PC-9 (cell line): ENCODE measurements around the gene PNKP. TPM values are rescaled to one million over a fixed set of nuclear protein-coding genes. Genes with fewer than 3 reads are reported as not detected.
A peak's percentile ranks its signal among the peaks of the same experiment; 100 is the strongest.

Experiments
- BruUV-seq: library from RNA; stranded (reverse); fragments of 400-500 nt; replicated peaks from 2 replicates; lab custom pipeline; 2021; lab: Mats Ljungman, UMichigan
- CTCF ChIA-PET: fragments of 300-600 bp; sonication (Branson Sonifier 250); formaldehyde crosslinking; loops from one replicate; lab custom pipeline; 2022; ENCODE audit warnings: antibody characterized with exemption; lab: Charles Lee
- POLR2A ChIA-PET: fragments of 300-600 bp; sonication (Branson Sonifier 250); formaldehyde crosslinking; loops from one replicate; lab custom pipeline; 2022; ENCODE audit warnings: antibody characterized with exemption; ENCODE audit not compliant: unreplicated experiment; lab: Charles Lee
- DNase-seq, 2 experiments: peaks; one replicate each; pipeline versions ENCODE4 v3.0.0 to v3.0.0-alpha.2; 2015 to 2022; ENCODE audit warnings: mixed read lengths in 1 of 2
- H2AFZ ChIP-seq: fragments of 200-600 bp; sonication (generic); 2 replicates; pipeline ENCODE4 v1.8.1; 2017; ENCODE audit warnings: antibody characterized with exemption
- H3F3A ChIP-seq: fragments of 200-600 bp; sonication (generic); 2 replicates; pipeline ENCODE4 v1.8.1; 2017; ENCODE audit warnings: antibody characterized with exemption, mild to moderate bottlenecking, low read depth; ENCODE audit not compliant: insufficient read depth
- H3K27ac ChIP-seq: fragments of 200-600 bp; sonication (generic); 2 replicates; pipeline ENCODE4 v1.6.1; 2016; ENCODE audit warnings: mixed run types
- H3K27me3 ChIP-seq: fragments of 200-600 bp; sonication (generic); 2 replicates; pipeline ENCODE4 v1.6.1; 2016; ENCODE audit warnings: low read depth, mixed run types; ENCODE audit not compliant: insufficient read depth
- H3K36me3 ChIP-seq: fragments of 200-600 bp; sonication (generic); 2 replicates; pipeline ENCODE4 v1.6.1; 2016; ENCODE audit warnings: low read depth, mixed run types
- H3K4me1 ChIP-seq: fragments of 200-600 bp; sonication (generic); replicated peaks from 2 replicates; pipeline ENCODE4 v1.6.1; 2016; ENCODE audit warnings: mixed run types; ENCODE audit not compliant: insufficient read depth
- H3K4me2 ChIP-seq: fragments of 200-600 bp; sonication (generic); 2 replicates; pipeline ENCODE4 v1.6.1; 2017; ENCODE audit warnings: mixed run types
- H3K4me3 ChIP-seq: fragments of 200-600 bp; sonication (generic); 2 replicates; pipeline ENCODE4 v1.6.1; 2016; ENCODE audit warnings: mixed run types
- H3K79me2 ChIP-seq: fragments of 200-600 bp; sonication (generic); 2 replicates; pipeline ENCODE4 v1.6.1; 2017; ENCODE audit warnings: low read depth, mixed run types
- H3K9me2 ChIP-seq: fragments of 200-600 bp; sonication (generic); 2 replicates; pipeline ENCODE4 v1.8.1; 2017; ENCODE audit warnings: mild to moderate bottlenecking; ENCODE audit not compliant: insufficient read depth
- H3K9me3 ChIP-seq: fragments of 200-600 bp; sonication (generic); 2 replicates; pipeline ENCODE4 v1.8.1; 2016; ENCODE audit warnings: low read depth; ENCODE audit not compliant: insufficient read depth
- H4K20me1 ChIP-seq: fragments of 200-600 bp; sonication (generic); 2 replicates; pipeline ENCODE4 v1.8.1; 2017; ENCODE audit not compliant: insufficient read depth
- EZH2 ChIP-seq: fragments of 200-600 bp; sonication (generic); IDR thresholded peaks from 2 replicates; pipeline ENCODE4 v1.8.0; 2017; ENCODE audit warnings: antibody characterized with exemption, low read depth
- intact Hi-C: fragments of 100-400 bp; cut with micrococcal nuclease; formaldehyde crosslinking; loops from one replicate; pipeline ENCODE4 v1.10.0; 2022; ENCODE audit not compliant: unreplicated experiment
- total RNA-seq: library from RNA; stranded (reverse); gene quantifications from 2 replicates; pipeline ENCODE4 v1.2.3, GENCODE V29; 2021
- TF ChIP-seq, protein P1 (sequence below): fragments of 200-600 bp; sonication (generic); conservative IDR thresholded peaks from 2 replicates; pipeline ENCODE4 v1.6.1; 2017; ENCODE audit warnings: mixed run types, antibody characterized with exemption, mild to moderate bottlenecking, moderate library complexity

PNKP gene
- total RNA-seq, 1 experiment from 2014 or later = 82.7 TPM

DNA sequence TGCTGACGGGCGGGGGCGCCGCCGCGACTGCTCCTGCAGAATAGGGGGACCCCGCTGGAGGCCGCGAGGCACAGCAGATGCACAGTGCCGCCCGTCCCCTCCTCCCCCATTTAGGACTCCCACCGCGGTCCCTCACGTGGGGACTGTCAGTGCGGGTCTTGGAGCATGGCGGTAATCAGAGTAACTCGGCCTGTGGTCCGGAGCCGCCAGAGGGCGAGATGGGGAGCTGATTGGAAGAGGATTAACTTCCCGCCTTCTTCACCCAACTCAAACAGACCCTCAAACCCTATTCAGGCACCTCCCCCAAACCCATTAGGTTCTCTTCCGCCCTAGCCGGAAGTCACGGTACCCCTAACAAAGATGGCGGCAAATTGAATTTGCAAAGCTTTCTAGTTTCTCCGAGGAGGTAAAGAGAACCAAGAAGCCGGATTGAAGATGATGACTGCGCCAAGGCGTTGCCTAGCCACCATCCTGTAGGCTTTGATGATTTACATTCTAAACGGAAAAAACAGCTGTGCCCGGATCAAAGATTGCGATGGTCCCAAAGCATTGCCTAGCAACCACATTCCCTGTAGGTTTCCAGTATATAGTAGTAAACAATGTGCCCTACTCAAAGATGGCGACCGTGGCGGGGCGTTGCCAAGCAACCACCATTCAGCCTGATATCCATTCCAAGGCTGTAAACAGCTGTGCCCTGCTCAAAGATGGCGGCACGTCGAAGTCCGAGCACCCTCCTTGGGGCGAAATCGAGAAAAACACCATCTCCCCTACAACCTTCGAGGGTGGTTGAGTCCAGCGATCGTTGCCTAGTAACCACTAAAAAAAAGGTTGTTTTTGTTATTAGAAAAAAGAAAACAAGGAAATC lies 54.1 kb downstream of the PNKP start, which contains the start of gene FUZ:
FUZ (minus strand) TSS at position 296 of the 865 bp plus-strand sequence; CDS start at position 110, 186 bp downstream.
- BruUV-seq = no TSS peak
- Histone ChIP-seq H3K79me2 (peaks cover under 1% of the 10 kb centered on the region), H3K36me3 (no peaks in the 10 kb centered on the region), H3K4me1 (peaks cover 23% of the 10 kb centered on the region), H3K27ac (peak within 1 kb of the TSS; percentile 37), H3K27me3 (no peaks in the 10 kb centered on the region), H3K4me3 (peak within 1 kb of the TSS; percentile 74), H3K9me3 (no peaks in the 10 kb centered on the region), H3K9me2 (no peaks in the 10 kb centered on the region), H4K20me1 (peaks cover 3% of the 10 kb centered on the region; the same call in 1 of the 2 replicates), H3F3A (peaks cover 35% of the 10 kb centered on the region), H2AFZ (peak within 1 kb of the TSS; percentile 77), H3K4me2 (peak within 1 kb of the TSS; percentile 86)
- TF ChIP-seq EZH2 = no peak
- TF ChIP-seq, protein P1, sequence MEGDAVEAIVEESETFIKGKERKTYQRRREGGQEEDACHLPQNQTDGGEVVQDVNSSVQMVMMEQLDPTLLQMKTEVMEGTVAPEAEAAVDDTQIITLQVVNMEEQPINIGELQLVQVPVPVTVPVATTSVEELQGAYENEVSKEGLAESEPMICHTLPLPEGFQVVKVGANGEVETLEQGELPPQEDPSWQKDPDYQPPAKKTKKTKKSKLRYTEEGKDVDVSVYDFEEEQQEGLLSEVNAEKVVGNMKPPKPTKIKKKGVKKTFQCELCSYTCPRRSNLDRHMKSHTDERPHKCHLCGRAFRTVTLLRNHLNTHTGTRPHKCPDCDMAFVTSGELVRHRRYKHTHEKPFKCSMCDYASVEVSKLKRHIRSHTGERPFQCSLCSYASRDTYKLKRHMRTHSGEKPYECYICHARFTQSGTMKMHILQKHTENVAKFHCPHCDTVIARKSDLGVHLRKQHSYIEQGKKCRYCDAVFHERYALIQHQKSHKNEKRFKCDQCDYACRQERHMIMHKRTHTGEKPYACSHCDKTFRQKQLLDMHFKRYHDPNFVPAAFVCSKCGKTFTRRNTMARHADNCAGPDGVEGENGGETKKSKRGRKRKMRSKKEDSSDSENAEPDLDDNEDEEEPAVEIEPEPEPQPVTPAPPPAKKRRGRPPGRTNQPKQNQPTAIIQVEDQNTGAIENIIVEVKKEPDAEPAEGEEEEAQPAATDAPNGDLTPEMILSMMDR = no peak; the same call in 1 of the 2 replicates
- ChIA-PET CTCF (interaction anchor here (0.6 to 1.0 kb wide), 2 partner anchors 46 to 447 kb away, joined by 7 to 14 read pairs; partner anchors contain the start of gene AP2A1), POLR2A (interaction anchor here (0.6 to 0.7 kb wide), 2 partner anchors 173 to 402 kb away, joined by 3 to 5 read pairs; partner anchors contain the start of gene RRAS)
- intact Hi-C loops = loop anchor here (1.0 kb wide), 2 partner anchors 47 to 64 kb away; partner anchors contain the start of genes AKT1S1 and TBC1D17
- peak; percentile 94 to 98 for DNase-seq

DNA sequence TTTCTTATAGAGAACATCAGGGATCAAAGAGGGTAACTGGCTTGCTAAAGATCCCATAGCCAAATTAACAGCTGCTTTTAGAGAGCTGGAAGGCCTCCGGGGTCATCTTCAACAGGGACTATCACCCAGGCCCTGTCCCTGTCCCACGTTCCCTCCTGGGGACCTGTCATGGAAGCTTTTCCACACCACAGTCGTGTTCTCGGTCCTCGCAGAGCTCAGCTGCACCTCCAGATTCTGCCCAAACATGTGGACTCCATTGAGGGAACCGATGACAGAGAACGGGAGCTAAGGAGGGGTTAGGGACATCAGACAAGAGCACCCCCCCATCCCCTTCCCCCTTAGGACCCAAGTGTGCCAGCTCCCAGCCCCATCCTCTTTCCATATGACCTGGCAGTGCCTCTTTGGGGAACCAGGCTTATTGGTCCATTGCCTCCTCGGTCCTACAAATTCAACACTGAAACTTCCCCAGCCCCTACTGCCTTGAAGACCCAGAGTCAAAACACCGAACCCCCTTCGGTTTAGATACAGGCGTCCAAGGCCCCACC lies 54.9 kb downstream of the PNKP start:
- peak overlapping the region; percentile 86 for H3K4me2 ChIP-seq
- no peaks in the 10 kb centered on the region for H3K79me2 ChIP-seq
- no peak for DNase-seq
- H3K9me2 ChIP-seq = no peaks in the 10 kb centered on the region
- peaks cover 23% of the 10 kb centered on the region for H3K4me1 ChIP-seq
- intact Hi-C loops = no loop called here
- H3K9me3 ChIP-seq = no peaks in the 10 kb centered on the region
- ChIA-PET POLR2A (interaction anchor here (0.7 kb wide), 2 partner anchors 402 to 699 kb away, joined by 3 to 5 read pairs; partner anchors contain the start of gene JOSD2), CTCF (interaction anchor here (1.0 kb wide), 1 partner anchor 45 kb away, joined by 7 read pairs; the partner anchor contains the start of gene AP2A1)
- no peaks in the 10 kb centered on the region for H3K27me3 ChIP-seq
- H3F3A ChIP-seq = peaks cover 40% of the 10 kb centered on the region
- TSS peak; percentile 52 for BruUV-seq
- H4K20me1 ChIP-seq = peaks cover 6% of the 10 kb centered on the region; the same call in 1 of the 2 replicates
- TF ChIP-seq, protein P1 = no peak
- no peak for TF ChIP-seq EZH2
- H3K27ac ChIP-seq = no peak overlapping the region; the same call in 1 of the 2 replicates
- H3K4me3 ChIP-seq = peak overlapping the region; percentile 74
- peak overlapping the region; percentile 77 for H2AFZ ChIP-seq
- H3K36me3 ChIP-seq = no peaks in the 10 kb centered on the region

DNA sequence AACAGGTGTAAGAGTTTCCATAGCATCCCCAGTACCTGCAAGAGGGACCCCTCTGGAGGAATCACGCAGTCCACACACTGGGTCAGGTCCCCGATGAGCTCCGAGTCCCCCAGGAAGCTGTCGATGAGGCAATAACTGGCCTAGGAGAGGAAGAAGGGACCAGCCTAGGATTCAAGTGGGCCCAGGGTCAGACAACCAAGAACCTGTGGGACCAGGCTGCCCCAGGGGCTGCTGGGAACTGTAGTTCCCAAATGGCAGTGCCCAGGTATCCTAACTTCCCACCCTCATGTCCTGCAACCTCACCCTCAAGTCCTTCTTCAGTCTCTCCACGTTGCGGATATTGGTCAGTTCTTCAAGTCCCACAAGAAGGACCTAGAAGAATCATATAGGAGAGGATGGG lies 56.0 kb downstream of the PNKP start:
- Histone ChIP-seq H4K20me1 (peaks cover 6% of the 10 kb centered on the region; the same call in 1 of the 2 replicates), H3K79me2 (no peaks in the 10 kb centered on the region), H3K4me3 (no peak overlapping the region), H3K9me3 (no peaks in the 10 kb centered on the region), H3K27me3 (no peaks in the 10 kb centered on the region), H2AFZ (no peak overlapping the region), H3K27ac (no peak overlapping the region), H3K36me3 (no peaks in the 10 kb centered on the region), H3K4me1 (peaks cover 15% of the 10 kb centered on the region), H3F3A (peaks cover 41% of the 10 kb centered on the region; the same call in 1 of the 2 replicates), H3K9me2 (no peaks in the 10 kb centered on the region), H3K4me2 (no peak overlapping the region)
- no peak for DNase-seq
- intact Hi-C loops = no loop called here
- BruUV-seq = no TSS peak
- ChIA-PET CTCF (no interaction called here), POLR2A (interaction anchor here (0.6 kb wide), 1 partner anchor 119 kb away, joined by 4 read pairs; no protein-coding TSS in a partner anchor)
- TF ChIP-seq EZH2 = no peak
- TF ChIP-seq, protein P1 = no peak
